ENCODE measurements around the gene TMEM174. TPM values are rescaled to one million over a fixed set of nuclear protein-coding genes. Genes with fewer than 3 reads are reported as not detected.

The TMEM174 gene
- total and polyA plus RNA-seq, 5 experiments from 2014 or later = not detected

DNA sequence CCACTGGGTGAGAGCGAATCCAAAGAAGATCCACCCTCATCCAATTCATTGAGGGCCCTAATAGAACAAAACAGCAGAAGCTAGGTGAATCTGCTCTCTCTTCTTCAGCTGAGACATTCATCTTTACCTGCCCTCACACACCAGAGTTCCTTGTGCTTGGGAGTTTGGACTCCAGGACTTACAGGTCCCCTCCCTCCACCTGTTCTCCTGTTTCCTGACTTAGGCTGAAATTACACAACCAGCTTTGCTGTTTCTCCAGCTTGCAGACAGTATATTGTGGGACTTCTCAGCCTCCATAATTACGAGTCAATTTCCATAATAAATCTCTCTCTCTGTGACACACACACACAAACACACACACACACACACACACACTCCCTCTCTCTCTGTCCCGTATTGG lies 33.5 kb upstream of the TMEM174 start:
- peaks cover 0 to 6% (median 2%) of the 10 kb centered on the region in 4 donors for H3K4me1 Mint-ChIP-seq
- H3K27ac Mint-ChIP-seq = no peak overlapping the region
- DNase-seq (no peak), ATAC-seq (no peak)
- peaks cover 33 to 77% (median 50%) of the 10 kb centered on the region in 5 donors for H3K27me3 Mint-ChIP-seq
- POLR2A ChIA-PET = no interaction called here
- H3K36me3 Mint-ChIP-seq = no peaks in the 10 kb centered on the region
- H3K9me3 Mint-ChIP-seq = no peaks in the 10 kb centered on the region
- H3K4me3 Mint-ChIP-seq = no peak overlapping the region

DNA sequence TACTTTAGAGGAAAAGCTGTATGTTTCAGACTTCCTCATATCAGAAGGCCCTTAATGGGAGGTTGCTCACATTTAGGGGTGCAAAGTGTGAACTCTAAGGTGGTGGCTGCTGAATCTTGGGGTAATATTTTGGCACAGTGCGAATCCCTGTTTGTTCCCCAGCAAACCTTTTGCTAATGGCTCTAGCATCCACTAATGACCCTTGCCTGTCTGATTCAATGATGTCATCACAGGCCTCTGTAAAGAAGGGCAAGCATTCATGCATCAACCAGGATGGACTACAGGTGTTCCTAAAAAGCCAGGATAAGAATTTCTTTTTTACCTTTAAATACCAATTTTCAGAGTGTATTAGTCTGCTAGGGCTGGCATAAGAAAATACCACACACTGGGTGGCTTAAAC lies 32.2 kb upstream of the TMEM174 start:
- Mint-ChIP-seq H3K27ac (no peak overlapping the region), H3K27me3 (peaks cover 28 to 77% (median 47%) of the 10 kb centered on the region in 5 donors), H3K4me3 (no peak overlapping the region), H3K4me1 (peaks cover 0 to 1% (median under 1%) of the 10 kb centered on the region in 4 donors), H3K36me3 (peaks cover 0 to 2% (median 0%) of the 10 kb centered on the region in 3 donors), H3K9me3 (no peaks in the 10 kb centered on the region)
- POLR2A ChIA-PET = no interaction called here
- no peak for DNase-seq
- ATAC-seq = no peak

DNA sequence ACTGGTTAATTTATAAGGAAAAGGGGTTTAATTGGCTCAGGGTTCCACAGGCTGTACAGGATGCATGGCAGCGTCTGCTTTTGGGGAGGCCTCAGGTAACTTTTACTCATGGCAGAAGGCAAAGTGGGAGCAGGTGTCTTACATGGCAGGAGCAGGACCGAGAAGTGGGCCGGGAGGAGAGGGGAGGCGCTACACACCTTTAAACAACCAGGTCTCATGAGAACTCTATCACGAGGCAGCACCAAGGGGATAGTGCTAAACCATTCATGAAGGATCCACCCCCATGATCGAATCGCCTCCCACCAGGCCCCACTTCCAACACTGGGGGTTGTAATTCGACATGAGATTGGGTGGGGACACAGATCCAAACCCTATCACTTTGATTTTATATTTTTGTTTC lies 31.0 kb upstream of the TMEM174 start:
- Mint-ChIP-seq H3K36me3 (peaks cover 0 to 4% (median 0%) of the 10 kb centered on the region in 3 donors), H3K4me3 (no peak overlapping the region), H3K9me3 (no peaks in the 10 kb centered on the region), H3K27ac (no peak overlapping the region), H3K27me3 (peaks cover 33 to 77% (median 53%) of the 10 kb centered on the region in 5 donors), H3K4me1 (peaks cover 0 to 1% (median 0%) of the 10 kb centered on the region in 4 donors)
- DNase-seq = no peak
- ATAC-seq = no peak
- POLR2A ChIA-PET = no interaction called here

DNA sequence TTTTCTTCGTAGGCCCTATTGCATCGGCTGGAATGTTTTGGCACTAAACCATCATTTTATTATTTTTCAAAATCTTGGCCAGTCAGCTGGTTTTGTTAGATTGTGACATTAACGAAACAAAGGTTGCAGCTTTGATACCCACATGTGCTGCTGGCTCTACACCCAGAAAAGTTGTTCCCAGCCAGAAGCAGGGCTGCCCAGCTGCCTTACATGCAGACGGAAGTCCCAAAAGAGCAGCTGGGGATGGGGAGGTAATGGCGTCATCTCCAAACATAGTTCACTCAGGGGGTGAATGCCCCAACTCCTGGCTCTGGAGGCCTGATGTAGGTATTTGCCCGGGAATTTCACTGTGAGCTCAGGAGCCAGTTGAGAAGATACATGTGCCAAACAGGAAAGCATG lies 29.3 kb upstream of the TMEM174 start:
- H3K27me3 Mint-ChIP-seq = peaks cover 24 to 71% (median 53%) of the 10 kb centered on the region in 5 donors
- no peak overlapping the region for H3K27ac Mint-ChIP-seq
- H3K4me1 Mint-ChIP-seq = no peaks in the 10 kb centered on the region
- ATAC-seq = no peak
- peaks cover 0 to 4% (median 0%) of the 10 kb centered on the region in 3 donors for H3K36me3 Mint-ChIP-seq
- no peak for DNase-seq
- H3K4me3 Mint-ChIP-seq = no peak overlapping the region
- H3K9me3 Mint-ChIP-seq = no peaks in the 10 kb centered on the region
- POLR2A ChIA-PET = no interaction called here

DNA sequence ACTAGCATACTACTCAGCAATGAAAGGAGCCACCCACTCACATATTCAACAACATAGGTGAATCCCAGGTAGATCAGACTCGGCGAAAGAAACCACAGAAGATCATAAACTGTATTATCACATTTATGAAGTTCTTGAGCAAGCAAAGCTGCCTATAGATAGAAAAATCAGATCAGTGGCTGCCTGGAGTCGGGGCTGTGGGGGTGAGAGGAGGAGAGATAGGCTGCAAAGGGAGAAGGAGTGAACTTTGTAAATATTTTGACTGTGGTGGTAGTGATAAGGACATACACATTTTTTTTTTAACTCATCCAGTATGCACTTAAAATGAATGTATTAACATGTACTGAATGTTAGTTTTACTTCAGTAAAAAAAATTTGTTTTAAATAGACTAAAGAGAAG lies 23.5 kb upstream of the TMEM174 start:
- ATAC-seq (no peak), DNase-seq (no peak)
- no peak overlapping the region for H3K27ac Mint-ChIP-seq
- no peak overlapping the region for H3K4me3 Mint-ChIP-seq
- no peaks in the 10 kb centered on the region for H3K9me3 Mint-ChIP-seq
- no peaks in the 10 kb centered on the region for H3K4me1 Mint-ChIP-seq
- peaks cover 0 to 4% (median 0%) of the 10 kb centered on the region in 3 donors for H3K36me3 Mint-ChIP-seq
- POLR2A ChIA-PET = no interaction called here
- peaks cover 44 to 89% (median 57%) of the 10 kb centered on the region in 5 donors for H3K27me3 Mint-ChIP-seq

DNA sequence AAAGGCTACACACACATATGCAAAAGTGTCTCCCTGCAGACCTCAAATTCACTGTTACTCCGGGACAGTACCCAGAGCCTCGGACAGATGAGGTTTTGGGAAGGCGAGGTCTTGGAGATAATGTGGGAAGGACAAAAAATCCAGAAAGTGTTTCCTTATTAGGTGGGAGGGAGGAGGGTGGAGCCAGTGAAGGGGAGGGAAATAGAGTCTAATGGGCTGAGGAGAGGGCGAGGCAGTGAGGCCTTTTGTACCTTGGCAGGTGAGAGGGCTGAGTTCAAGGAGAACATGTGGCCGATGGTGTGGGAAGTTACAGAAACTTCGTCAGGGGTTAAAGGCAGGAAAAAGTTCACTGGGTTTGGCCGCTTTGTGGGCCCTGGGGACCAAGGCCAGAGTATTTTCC lies 22.1 kb upstream of the TMEM174 start:
- H3K27ac Mint-ChIP-seq = no peak overlapping the region
- H3K9me3 Mint-ChIP-seq = no peaks in the 10 kb centered on the region
- DNase-seq (no peak), ATAC-seq (no peak)
- H3K4me1 Mint-ChIP-seq = no peaks in the 10 kb centered on the region
- H3K36me3 Mint-ChIP-seq = peaks cover 0 to 2% (median 0%) of the 10 kb centered on the region in 3 donors
- POLR2A ChIA-PET = no interaction called here
- H3K27me3 Mint-ChIP-seq = peaks cover 43 to 89% (median 53%) of the 10 kb centered on the region in 5 donors
- H3K4me3 Mint-ChIP-seq = no peak overlapping the region

GRCh38 chr5:73151766-73152410 lies 21.1 kb upstream of the TMEM174 start:
- DNase-seq (no peak), ATAC-seq (no peak)
- Mint-ChIP-seq H3K27ac (no peak overlapping the region), H3K4me1 (no peaks in the 10 kb centered on the region), H3K9me3 (no peaks in the 10 kb centered on the region), H3K27me3 (peaks cover 42 to 89% (median 55%) of the 10 kb centered on the region in 5 donors), H3K36me3 (peaks cover 0 to 2% (median 0%) of the 10 kb centered on the region in 3 donors), H3K4me3 (no peak overlapping the region)
- POLR2A ChIA-PET = no interaction called here

GRCh38 chr5:73152411-73153388 lies 20.3 kb upstream of the TMEM174 start:
- no peaks in the 10 kb centered on the region for H3K9me3 Mint-ChIP-seq
- ATAC-seq (no peak), DNase-seq (no peak)
- H3K4me1 Mint-ChIP-seq = peaks cover 0 to 2% (median 1%) of the 10 kb centered on the region in 4 donors
- H3K36me3 Mint-ChIP-seq = peaks cover 0 to 2% (median 0%) of the 10 kb centered on the region in 3 donors
- POLR2A ChIA-PET = no interaction called here
- no peak overlapping the region for H3K4me3 Mint-ChIP-seq
- peaks cover 49 to 89% (median 53%) of the 10 kb centered on the region in 5 donors for H3K27me3 Mint-ChIP-seq
- H3K27ac Mint-ChIP-seq = no peak overlapping the region

- POLR2A ChIA-PET = no interaction called here
- peaks cover 2 to 9% (median 3%) of the 10 kb centered on the region in 4 donors for H3K4me1 Mint-ChIP-seq
- H3K27ac Mint-ChIP-seq = no peak overlapping the region
- no peaks in the 10 kb centered on the region for H3K9me3 Mint-ChIP-seq
- H3K27me3 Mint-ChIP-seq = peaks cover 54 to 95% (median 59%) of the 10 kb centered on the region in 5 donors
- no peak overlapping the region for H3K4me3 Mint-ChIP-seq
- no peak for DNase-seq
- peaks cover 0 to 2% (median 0%) of the 10 kb centered on the region in 3 donors for H3K36me3 Mint-ChIP-seq
- no peak for ATAC-seq
Measured at GRCh38 chr5:73153513-73153912, 19.5 kb upstream of the TMEM174 start.

- ATAC-seq (no peak), DNase-seq (no peak)
- peaks cover 7 to 16% (median 8%) of the 10 kb centered on the region in 4 donors for H3K4me1 Mint-ChIP-seq
- no peak overlapping the region for H3K4me3 Mint-ChIP-seq
- POLR2A ChIA-PET = no interaction called here
- no peaks in the 10 kb centered on the region for H3K9me3 Mint-ChIP-seq
- H3K27me3 Mint-ChIP-seq = peaks cover 50 to 95% (median 59%) of the 10 kb centered on the region in 5 donors
- peaks cover 0 to 2% (median 0%) of the 10 kb centered on the region in 3 donors for H3K36me3 Mint-ChIP-seq
- no peak overlapping the region for H3K27ac Mint-ChIP-seq
Measured at GRCh38 chr5:73154208-73155006, 18.6 kb upstream of the TMEM174 start.

GRCh38 chr5:73155271-73156222 lies 17.4 kb upstream of the TMEM174 start:
- Mint-ChIP-seq H3K4me1 (peaks cover 17 to 27% (median 19%) of the 10 kb centered on the region in 4 donors), H3K27me3 (peaks cover 46 to 88% (median 57%) of the 10 kb centered on the region in 5 donors), H3K36me3 (peaks cover 0 to 2% (median 0%) of the 10 kb centered on the region in 3 donors), H3K27ac (no peak overlapping the region), H3K9me3 (no peaks in the 10 kb centered on the region), H3K4me3 (no peak overlapping the region)
- POLR2A ChIA-PET = no interaction called here
- DNase-seq (no peak), ATAC-seq (no peak)

Measured in naive thymus-derived CD8-positive, alpha-beta T cell (primary cell).